ENCODE results near the gene MIB2. TPM values are rescaled to one million over a fixed set of nuclear protein-coding genes. Genes with fewer than 3 reads are reported as not detected.
A peak's percentile ranks its signal among the peaks of the same experiment; 100 is the strongest.

MIB2 gene
- total RNA-seq, 2 experiments from 2014 or later: 40.1 to 41.3 TPM

DNA sequence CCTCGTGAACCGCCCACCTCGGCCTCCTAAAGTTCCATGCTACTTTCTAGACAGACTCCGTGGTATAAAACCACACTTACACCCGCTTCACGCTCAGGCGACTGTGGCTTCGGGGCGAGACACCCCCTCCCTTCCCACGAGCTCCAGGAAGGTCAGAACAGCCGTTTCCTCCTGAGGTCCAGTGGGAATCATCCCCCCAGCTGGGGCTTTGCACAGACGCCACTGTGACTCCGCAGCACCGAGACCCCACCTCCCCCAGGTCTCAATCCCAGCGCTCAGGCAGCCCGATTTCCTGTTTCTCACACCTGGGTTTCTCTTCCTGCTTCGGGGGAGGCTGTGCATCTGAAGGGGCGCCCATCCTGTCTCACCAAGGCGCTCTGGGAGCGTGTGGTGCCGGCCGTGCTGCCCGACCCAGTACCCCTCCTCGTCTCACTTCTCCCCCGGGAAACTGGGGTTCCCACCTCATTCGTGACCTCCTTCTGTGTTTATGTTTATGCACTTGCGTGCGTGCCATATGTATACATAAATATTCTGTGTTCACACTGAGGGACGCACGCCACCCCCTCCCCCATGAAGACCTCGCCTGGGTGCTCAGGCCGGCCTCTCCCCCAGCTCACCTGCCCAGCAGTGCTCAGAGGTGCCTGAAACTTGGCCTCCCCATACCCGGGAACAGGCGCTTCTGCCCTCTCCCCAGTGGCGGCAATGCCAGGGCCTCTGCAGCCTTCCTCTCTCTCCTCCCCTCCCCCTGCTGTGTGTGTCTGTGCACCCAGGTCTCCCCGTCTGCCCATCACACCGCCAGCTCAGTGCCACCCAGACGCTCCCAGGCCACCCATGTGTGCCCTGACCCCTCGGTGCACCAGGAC lies 62.6 kb downstream of the MIB2 start:
- CTCF ChIA-PET: interaction anchor here (0.7 to 2.8 kb wide), 10 partner anchors 9 to 102 kb away, joined by 3 to 22 read pairs (median 6); partner anchors contain the start of gene MIB2
- peak; percentile 58 for ATAC-seq
- Mint-ChIP-seq H3K4me1 (ENCODE audit: low read depth) (peaks cover 24% of the 10 kb centered on the region), H3K27ac (peak overlapping the region; percentile 97), H3K27me3 (no peaks in the 10 kb centered on the region), H3K36me3 (ENCODE audit: low read depth) (peaks cover 15% of the 10 kb centered on the region), H3K9me3 (no peaks in the 10 kb centered on the region), H3K4me3 (peak overlapping the region; percentile 82)
- POLR2A ChIA-PET: interaction anchor here (0.6 to 1.4 kb wide), 4 partner anchors 12 to 664 kb away, joined by 3 read pairs; partner anchors contain the start of gene ISG15
- no peak for TF ChIP-seq CTCF (IDR thresholded peaks at IDR 0.05)
- intact Hi-C loops (cut with micrococcal nuclease): no loop called here
- peak; percentile 75 for DNase-seq

- H3K36me3 Mint-ChIP-seq (ENCODE audit: low read depth): peaks cover 15% of the 10 kb centered on the region
These were observed 63.5 kb downstream of the MIB2 start for GRCh38 chr1:1678581-1679380.

More at GRCh38 chr1:1678581-1679380, 63.5 kb downstream of the MIB2 start:
- Mint-ChIP-seq H3K9me3 (no peaks in the 10 kb centered on the region), H3K4me1 (ENCODE audit: low read depth) (peaks cover 24% of the 10 kb centered on the region), H3K4me3 (peak overlapping the region; percentile 82), H3K27ac (peak overlapping the region; percentile 97), H3K27me3 (no peaks in the 10 kb centered on the region)
- ChIA-PET CTCF (interaction anchor here (0.7 to 2.8 kb wide), 10 partner anchors 10 to 101 kb away, joined by 3 to 22 read pairs (median 6); partner anchors contain the start of gene MIB2), POLR2A (interaction anchor here (0.6 to 1.4 kb wide), 5 partner anchors 13 to 665 kb away, joined by 3 read pairs; partner anchors contain the start of gene ISG15)
- peak; percentile 87 for ATAC-seq
- peak; percentile 82 for TF ChIP-seq CTCF (IDR thresholded peaks at IDR 0.05)
- peak; percentile 89 for DNase-seq
- intact Hi-C loops (cut with micrococcal nuclease): no loop called here

Other genes starting within 250 kb of the MIB2 start
- gene AURKAIP1, start 240.3 kb upstream of the MIB2 start, total RNA-seq: 100 to 1,000 TPM; 127 TPM
- 10 to 100 TPM; 86.3 to 92.4 TPM for gene CCNL2, start 216.2 kb upstream of the MIB2 start, total RNA-seq
- gene MRPL20, start 208.2 kb upstream of the MIB2 start, total RNA-seq: 100 to 1,000 TPM; 127 to 129 TPM
- gene ANKRD65, start 194.2 kb upstream of the MIB2 start, total RNA-seq: not detected
- gene VWA1, start 179.8 kb upstream of the MIB2 start, total RNA-seq: under 1 TPM; 0.72 to 0.97 TPM
- 1 to 10 TPM in 1 of 2 experiments, under 1 TPM in 1; 0.99 to 1.8 TPM for gene ATAD3C, start 165.8 kb upstream of the MIB2 start, total RNA-seq
- 10 to 100 TPM; 42.5 to 48.1 TPM for gene ATAD3B, start 143.7 kb upstream of the MIB2 start, total RNA-seq
- gene ATAD3A, start 103.3 kb upstream of the MIB2 start, total RNA-seq: 10 to 100 TPM; 61.7 to 65.1 TPM
- gene TMEM240, start 74.9 kb upstream of the MIB2 start, total RNA-seq: under 1 TPM; 0.45 to 0.74 TPM
- gene SSU72, start 40.6 kb upstream of the MIB2 start, total RNA-seq: 100 to 1,000 TPM; 111 to 113 TPM
- gene FNDC10, start 15.4 kb upstream of the MIB2 start, total RNA-seq: 1 to 10 TPM; 2.8 to 3.6 TPM
- gene MMP23B, start 16.7 kb downstream of the MIB2 start, total RNA-seq: 1 to 10 TPM; 3.3 to 4.0 TPM
- 10 to 100 TPM; 29.4 to 32.0 TPM for gene CDK11B, start 43.5 kb downstream of the MIB2 start, total RNA-seq
- gene SLC35E2B, start 77.3 kb downstream of the MIB2 start, total RNA-seq: 10 to 100 TPM; 21.9 to 23.8 TPM
- 10 to 100 TPM; 64.8 to 70.6 TPM for gene CDK11A, start 108.9 kb downstream of the MIB2 start, total RNA-seq
- 10 to 100 TPM; 57.3 to 65.6 TPM for gene NADK, start 163.0 kb downstream of the MIB2 start, total RNA-seq